ENCODE measurements around the gene CCDC127.

The CCDC127 gene

GRCh38 chr5:154826-155225 lies 63.1 kb downstream of the CCDC127 start:
- DNase-seq = no peak

- DNase-seq = no peak
Measured at GRCh38 chr5:154236-154635, 63.7 kb downstream of the CCDC127 start.

GRCh38 chr5:153256-153655 lies 64.7 kb downstream of the CCDC127 start:
- peak; percentile 59 for DNase-seq

GRCh38 chr5:152077-152476 lies 65.9 kb downstream of the CCDC127 start:
- no peak for DNase-seq

GRCh38 chr5:150746-151145 lies 67.2 kb downstream of the CCDC127 start:
- DNase-seq = no peak

- peak; percentile 63 for DNase-seq
Measured at GRCh38 chr5:149745-150485, 68.0 kb downstream of the CCDC127 start.

GRCh38 chr5:147751-148150 lies 70.2 kb downstream of the CCDC127 start:
- peak; percentile 28 for DNase-seq
